Thyroid gland (tissue), 4 donors: ENCODE results near the gene GASK1B.

Source experiments
- CTCF ChIP-seq, 6 experiments: fragments of 200-600 bp in 3 of 6; fragments of 450-650 bp in 3 of 6; sonication (generic) in 3 of 6; IDR thresholded peaks; one replicate each; pipeline ENCODE4 v1.5.1; 2016 to 2019; ENCODE audit warnings: antibody characterized with exemption in 6 of 6, mild to moderate bottlenecking in 2 of 6, inconsistent platforms in 1 of 6, moderate library complexity in 1 of 6
- POLR2A ChIP-seq, 2 donors: fragments of 450-650 bp; IDR thresholded peaks; one replicate each; pipeline ENCODE4 v1.6.1; 2017; ENCODE audit warnings: antibody characterized with exemption in 2 of 2, mild to moderate bottlenecking in 2 of 2, moderate library complexity in 1 of 2

GRCh38 chr4:158163941-158164767, 8.7 kb downstream of the GASK1B start:
- TF ChIP-seq CTCF (IDR thresholded peaks at IDR 0.05) = no peak
- no peak for TF ChIP-seq POLR2A (IDR thresholded peaks at IDR 0.05)
